K562 (cell line): ENCODE results near the gene IGF2BP3. TPM values are rescaled to one million over a fixed set of nuclear protein-coding genes. Genes with fewer than 3 reads are reported as not detected.

ENCODE experiments used
- HLTF ChIP-seq: fragments of 450-650 bp; IDR thresholded peaks from 2 replicates; pipeline ENCODE4 v1.6.1; 2016
- LARP7 ChIP-seq: fragments of 450-650 bp; IDR thresholded peaks from 2 replicates; pipeline ENCODE4 v1.6.1; 2016
- LCOR ChIP-seq: sonication (generic); formaldehyde crosslinking; IDR thresholded peaks from 2 replicates; pipeline ENCODE4 v1.8.0; 2022; ENCODE audit warnings: mild to moderate bottlenecking, missing genetic modification reagents
- NCOR1 ChIP-seq: fragments of 450-650 bp; IDR thresholded peaks from 2 replicates; pipeline ENCODE4 v1.6.1; 2016; ENCODE audit warnings: mild to moderate bottlenecking, moderate library complexity
- NR4A1 ChIP-seq, 2 experiments: fragments of 250-450 bp in 1 of 2; fragments of 450-650 bp in 1 of 2; sonication (Bioruptor Pico) in 1 of 2; IDR thresholded peaks; 2 replicates each; pipeline versions ENCODE4 v1.4.0 to v1.6.1; 2016 to 2020; ENCODE audit warnings: mild to moderate bottlenecking in 2 of 2, missing compliant biosample characterization in 1 of 2, missing genetic modification characterization in 1 of 2, moderate library complexity in 1 of 2
- RUNX1 ChIP-seq: sonication (generic); IDR thresholded peaks from 2 replicates; pipeline ENCODE4 v1.6.1; 2016; ENCODE audit warnings: antibody characterized with exemption, low read depth
- ZNF431 ChIP-seq: sonication (generic); formaldehyde crosslinking; IDR thresholded peaks from 2 replicates; pipeline ENCODE4 v1.8.0; 2022; ENCODE audit warnings: mild to moderate bottlenecking, missing genetic modification reagents
- polyA plus RNA-seq, 8 experiments: library from polyadenylated mRNA; depleted of rRNA in 4 of 8; stranded (reverse) in 5 of 8; unstranded in 3 of 8; fragments of >200 nt; fragmentation: Nextera tagmentation in 2 of 8; fragmentation: Illumina TruSeq in 1 of 8; extraction: Ambion mirVana in 2 of 8; extraction: Trizol in 1 of 8; gene quantifications; 2 replicates each; pipeline versions ENCODE4 v1.2.1 to v1.2.3, GENCODE V29; 2011 to 2014; ENCODE audit warnings: inconsistent platforms in 1 of 8, missing spikeins in 1 of 8
- total RNA-seq, 7 experiments: library from RNA; depleted of rRNA in 6 of 7; stranded (reverse); fragments of >200 nt in 6 of 7; fragmentation: Illumina TruSeq in 2 of 7; extraction: Trizol in 2 of 7; gene quantifications; 2 replicates each; pipeline versions ENCODE4 v1.2.1 to v1.2.3, GENCODE V29; 2011 to 2021; ENCODE audit warnings: low replicate concordance in 1 of 7
- TF ChIP-seq, protein P1 (sequence below), 2 experiments: fragments of 450-650 bp; IDR thresholded peaks; 2 replicates each; pipeline ENCODE4 v1.6.1; 2016; ENCODE audit warnings: mild to moderate bottlenecking in 2 of 2, borderline replicate concordance in 1 of 2, low read depth in 1 of 2, moderate library complexity in 1 of 2

Gene IGF2BP3
- total and polyA plus RNA-seq, 9 of the 15 experiments (the other 6 are each of a cell fraction or from before 2014, with no cell fraction given), result 8.4 to 88.1 (median 61.2) TPM

DNA sequence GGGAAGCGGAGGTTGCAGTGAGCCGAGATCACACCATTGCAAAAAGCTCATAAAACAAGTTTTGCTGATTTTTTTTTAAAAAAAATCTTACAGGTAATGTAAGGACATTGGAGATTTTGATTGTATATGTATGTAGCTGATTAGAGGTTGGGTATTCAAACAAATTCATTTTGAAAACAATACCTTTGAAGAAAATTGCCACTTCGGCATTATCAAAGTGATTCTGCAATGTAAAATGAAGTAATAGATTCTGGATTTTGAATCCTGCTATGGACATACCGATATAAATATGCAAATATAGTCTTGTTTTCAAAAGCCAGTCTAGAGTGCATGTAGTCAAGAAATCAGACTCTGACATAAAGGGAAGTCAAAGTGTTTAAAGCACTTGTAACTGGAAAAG, 12.4 kb upstream of the IGF2BP3 start (continued):
- TF ChIP-seq, protein P1, sequence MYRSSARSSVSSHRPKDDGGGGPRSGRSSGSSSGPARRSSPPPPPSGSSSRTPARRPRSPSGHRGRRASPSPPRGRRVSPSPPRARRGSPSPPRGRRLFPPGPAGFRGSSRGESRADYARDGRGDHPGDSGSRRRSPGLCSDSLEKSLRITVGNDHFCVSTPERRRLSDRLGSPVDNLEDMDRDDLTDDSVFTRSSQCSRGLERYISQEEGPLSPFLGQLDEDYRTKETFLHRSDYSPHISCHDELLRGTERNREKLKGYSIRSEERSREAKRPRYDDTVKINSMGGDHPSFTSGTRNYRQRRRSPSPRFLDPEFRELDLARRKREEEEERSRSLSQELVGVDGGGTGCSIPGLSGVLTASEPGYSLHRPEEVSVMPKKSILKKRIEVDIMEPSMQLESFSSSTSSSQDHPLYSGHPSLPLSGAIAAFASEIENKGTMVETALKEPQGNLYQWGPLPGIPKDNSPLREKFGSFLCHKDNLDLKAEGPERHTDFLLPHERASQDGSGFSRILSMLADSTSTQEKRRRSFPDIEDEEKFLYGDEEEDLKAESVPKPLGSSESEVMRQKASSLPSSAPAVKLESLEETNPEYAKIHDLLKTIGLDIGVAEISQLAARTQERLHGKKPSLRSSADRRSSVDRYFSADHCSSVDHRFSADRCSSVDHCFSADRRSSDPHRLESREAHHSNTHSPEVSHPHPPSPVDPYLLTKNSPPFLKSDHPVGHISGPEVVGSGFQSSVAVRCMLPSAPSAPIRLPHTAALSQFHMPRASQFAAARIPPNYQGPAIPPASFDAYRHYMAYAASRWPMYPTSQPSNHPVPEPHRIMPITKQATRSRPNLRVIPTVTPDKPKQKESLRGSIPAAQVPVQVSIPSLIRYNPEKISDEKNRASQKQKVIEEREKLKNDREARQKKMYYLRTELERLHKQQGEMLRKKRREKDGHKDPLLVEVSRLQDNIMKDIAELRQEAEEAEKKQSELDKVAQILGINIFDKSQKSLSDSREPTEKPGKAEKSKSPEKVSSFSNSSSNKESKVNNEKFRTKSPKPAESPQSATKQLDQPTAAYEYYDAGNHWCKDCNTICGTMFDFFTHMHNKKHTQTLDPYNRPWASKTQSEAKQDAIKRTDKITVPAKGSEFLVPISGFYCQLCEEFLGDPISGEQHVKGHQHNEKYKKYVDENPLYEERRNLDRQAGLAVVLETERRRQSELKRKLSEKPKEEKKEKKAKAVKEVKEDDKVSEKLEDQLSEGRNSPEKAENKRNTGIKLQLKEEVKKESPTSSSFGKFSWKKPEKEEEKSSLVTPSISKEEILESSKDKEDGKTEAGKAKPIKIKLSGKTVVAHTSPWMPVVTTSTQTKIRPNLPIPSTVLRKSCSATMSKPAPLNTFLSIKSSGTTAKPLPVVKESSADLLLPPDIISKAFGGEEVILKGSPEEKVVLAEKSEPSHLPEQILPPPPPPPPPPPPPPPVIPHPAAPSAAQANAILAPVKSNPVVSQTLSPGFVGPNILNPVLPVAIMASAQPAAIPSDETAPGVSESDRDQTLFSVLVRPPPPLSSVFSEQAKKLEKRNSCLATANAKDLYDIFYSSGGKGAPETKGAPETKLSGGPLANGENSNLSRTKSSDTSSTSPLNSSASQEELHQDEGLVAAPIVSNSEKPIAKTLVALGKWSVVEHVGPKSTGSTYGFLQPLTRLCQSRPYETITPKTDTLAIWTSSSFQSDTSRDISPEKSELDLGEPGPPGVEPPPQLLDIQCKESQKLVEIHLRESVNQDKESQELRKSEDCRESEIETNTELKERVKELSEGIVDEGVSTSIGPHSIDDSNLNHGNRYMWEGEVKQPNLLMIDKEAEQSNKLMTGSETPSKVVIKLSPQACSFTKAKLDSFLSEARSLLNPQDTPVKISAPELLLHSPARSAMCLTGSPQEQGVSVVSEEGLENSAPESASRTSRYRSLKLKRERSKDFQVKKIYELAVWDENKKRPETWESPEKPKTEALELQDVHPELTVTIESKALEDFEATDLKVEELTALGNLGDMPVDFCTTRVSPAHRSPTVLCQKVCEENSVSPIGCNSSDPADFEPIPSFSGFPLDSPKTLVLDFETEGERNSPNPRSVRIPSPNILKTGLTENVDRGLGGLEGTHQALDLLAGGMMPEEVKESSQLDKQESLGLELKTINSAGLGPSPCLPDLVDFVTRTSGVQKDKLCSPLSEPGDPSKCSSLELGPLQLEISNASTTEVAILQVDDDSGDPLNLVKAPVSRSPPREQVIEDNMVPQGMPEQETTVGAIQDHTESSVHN (IDR thresholded peaks at IDR 0.05; ENCODE audit: borderline replicate concordance in 1 of 2, low read depth in 1 of 2), result no peak
- TF ChIP-seq ZNF431 (CRISPR knock-in tag), result no peak
- TF ChIP-seq HLTF, result no peak
- no peak for TF ChIP-seq LCOR (CRISPR knock-in tag)
- TF ChIP-seq RUNX1, result no peak
- TF ChIP-seq NCOR1, result no peak
- no peak for TF ChIP-seq NR4A1 (CRISPR knock-in tag; IDR thresholded peaks at IDR 0.05)
- no peak for TF ChIP-seq NR4A1 (tag; IDR thresholded peaks at IDR 0.05)
- TF ChIP-seq LARP7, result no peak
